GM12878 (cell line): ENCODE results near the gene ENG. TPM values are rescaled to one million over a fixed set of nuclear protein-coding genes. Genes with fewer than 3 reads are reported as not detected.

Source experiments
- ATAC-seq: fragments of 200-7000 bp; cut with Tn5 transposase; 3 replicates; pipeline ENCODE4 v1.9.1; 2020; ENCODE audit warnings: mild to moderate bottlenecking, moderate library complexity
- BruUV-seq: library from RNA; stranded (reverse); fragments of 400-500 nt; replicated peaks from 2 replicates; lab custom pipeline; 2021; lab: Mats Ljungman, UMichigan
- CTCF ChIA-PET: fragments of 300-600 bp; sonication (Branson Sonifier 250); formaldehyde crosslinking; extraction: SDS; loops from one replicate; lab custom pipeline; 2021; ENCODE audit warnings: inconsistent platforms; lab: Yijun Ruan, JAX
- POLR2A ChIA-PET: fragments of 350-600 bp; formaldehyde crosslinking; extraction: SDS; loops from one replicate; lab custom pipeline; 2021; ENCODE audit warnings: inconsistent platforms; lab: Charles Lee
- RAD21 ChIA-PET: fragments of 300-600 bp; sonication (Branson Sonifier 250); formaldehyde crosslinking; loops from one replicate; lab custom pipeline; 2023; ENCODE audit warnings: antibody characterized with exemption; ENCODE audit not compliant: unreplicated experiment; lab: Charles Lee
- SMC1A ChIA-PET: fragments of 300-600 bp; sonication (Branson Sonifier 250); formaldehyde crosslinking; loops from one replicate; lab custom pipeline; 2023; ENCODE audit not compliant: unreplicated experiment, uncharacterized antibody; lab: Charles Lee
- DNase-seq: peaks from one replicate; pipeline ENCODE4 v3.0.0-alpha.2; 2011; ENCODE audit warnings: low read depth, low spot score
- FAIRE-seq: peaks from 3 replicates; lab custom pipeline; 2011; peaks lifted over from hg19 to GRCh38; lab: Jason Lieb, UNC
- H2AFZ ChIP-seq: 2 replicates; pipeline ENCODE4 v1.6.0; 2011; ENCODE audit warnings: low read depth, low read length, control low read depth; ENCODE audit not compliant: control insufficient read depth
- H3K27ac ChIP-seq: 2 replicates; pipeline ENCODE4 v1.5.1; 2011; ENCODE audit warnings: control low read depth; ENCODE audit not compliant: control insufficient read depth, insufficient read depth
- H3K27me3 ChIP-seq, 2 experiments: replicated peaks in 1 of 2; 2 replicates each; pipeline versions ENCODE4 v1.6.0 to v1.6.1; 2011; ENCODE audit warnings: low read length in 1 of 2; ENCODE audit not compliant: control insufficient read depth in 2 of 2, insufficient read depth in 2 of 2
- H3K36me3 ChIP-seq, 2 experiments: 2 replicates each; pipeline ENCODE4 v1.5.1; 2011; ENCODE audit warnings: low read length in 1 of 2; ENCODE audit not compliant: control insufficient read depth in 2 of 2, insufficient read depth in 2 of 2
- H3K4me1 ChIP-seq: 2 replicates; pipeline ENCODE4 v1.6.1; 2011; ENCODE audit warnings: mild to moderate bottlenecking, low read length, moderate library complexity, mixed read lengths; ENCODE audit not compliant: control insufficient read depth, insufficient read depth
- H3K4me2 ChIP-seq: 2 replicates; pipeline ENCODE4 v1.6.0; 2011; ENCODE audit warnings: control low read depth; ENCODE audit not compliant: control insufficient read depth, insufficient read depth
- H3K4me3 ChIP-seq: fragments of 200-600 bp; sonication (generic); 2 replicates; pipeline ENCODE4 v1.5.1; 2016
- H3K79me2 ChIP-seq: 2 replicates; pipeline ENCODE4 v1.6.0; 2011; ENCODE audit warnings: low read length; ENCODE audit not compliant: control insufficient read depth, insufficient read depth
- H3K9ac ChIP-seq: 2 replicates; pipeline ENCODE4 v1.8.0; 2011; ENCODE audit warnings: low read length, control low read depth, mixed read lengths; ENCODE audit not compliant: control insufficient read depth, insufficient read depth
- H3K9me3 ChIP-seq: replicated peaks from 3 replicates; pipeline ENCODE4 v1.5.1; 2011; ENCODE audit warnings: mild to moderate bottlenecking, low read length; ENCODE audit not compliant: control insufficient read depth, insufficient read depth
- H4K20me1 ChIP-seq: 2 replicates; pipeline ENCODE4 v1.6.0; 2011; ENCODE audit not compliant: control insufficient read depth, insufficient read depth
- BCL11A ChIP-seq: IDR thresholded peaks from 2 replicates; pipeline ENCODE4 v1.6.1; 2011; ENCODE audit warnings: low read depth, low read length
- EGR1 ChIP-seq, 2 experiments: IDR thresholded peaks; 1 replicate in 1 of 2; 2 replicates in 1 of 2; pipeline ENCODE4 v1.6.1; 2011 to 2012; ENCODE audit warnings: low read depth in 2 of 2, low read length in 2 of 2, borderline replicate concordance in 1 of 2, mild to moderate bottlenecking in 1 of 2, moderate library complexity in 1 of 2
- GATAD2B ChIP-seq: fragments of 450-650 bp; conservative IDR thresholded peaks from 2 replicates; pipeline ENCODE4 v1.6.1; 2017; ENCODE audit warnings: low read depth, mild to moderate bottlenecking, moderate library complexity
- KAT2A ChIP-seq: conservative IDR thresholded peaks from 2 replicates; pipeline ENCODE4 v1.6.1; 2011; ENCODE audit warnings: low read depth, low read length; ENCODE audit not compliant: control insufficient read depth
- MEF2B ChIP-seq: fragments of 450-650 bp; IDR thresholded peaks from 2 replicates; pipeline ENCODE4 v1.6.1; 2018; ENCODE audit warnings: mild to moderate bottlenecking, moderate library complexity; ENCODE audit not compliant: partially characterized antibody, poor library complexity, severe bottlenecking
- NR2C1 ChIP-seq: fragments of 450-650 bp; IDR thresholded peaks from 2 replicates; pipeline ENCODE4 v1.6.1; 2017; ENCODE audit warnings: antibody characterized with exemption, mild to moderate bottlenecking, moderate library complexity
- RAD21 ChIP-seq: IDR thresholded peaks from 2 replicates; pipeline ENCODE4 v1.6.1; 2011; ENCODE audit warnings: mild to moderate bottlenecking, low read depth, low read length, moderate library complexity; ENCODE audit not compliant: insufficient read depth
- RFX5 ChIP-seq: IDR thresholded peaks from 2 replicates; pipeline ENCODE4 v1.6.1; 2011; ENCODE audit warnings: low read depth, low read length, improper control_type of control experiment
- SMARCA5 ChIP-seq: fragments of 450-650 bp; IDR thresholded peaks from 2 replicates; pipeline ENCODE4 v1.6.1; 2017; ENCODE audit warnings: mild to moderate bottlenecking
- SP1 ChIP-seq: IDR thresholded peaks from one replicate; pipeline ENCODE4 v1.6.1; 2011; ENCODE audit warnings: low read depth, low read length
- TBL1XR1 ChIP-seq: IDR thresholded peaks from 2 replicates; pipeline ENCODE4 v1.6.1; 2012; ENCODE audit warnings: low read depth, low read length, improper control_type of control experiment
- ZNF24 ChIP-seq: fragments of 450-650 bp; IDR thresholded peaks from 2 replicates; pipeline ENCODE4 v1.6.1; 2017; ENCODE audit warnings: antibody characterized with exemption, mild to moderate bottlenecking
- WGBS: methylation state at CpG from one replicate; pipeline ENCODE4 v1.1.6; 2016; ENCODE audit warnings: low lambda C conversion rate; ENCODE audit not compliant: insufficient replicate concordance, insufficient coverage; ENCODE audit errors: missing lambda C conversion rate; 5-methylcytosine and 5-hydroxymethylcytosine counted together
- in situ Hi-C: fragments of 300-500 bp; cut with MboI; formaldehyde crosslinking; loops from 9 replicates; pipeline ENCODE4 v1.14.3; 2018; ENCODE audit warnings: mixed read lengths
- intact Hi-C: fragments of 100-400 bp; cut with micrococcal nuclease; formaldehyde crosslinking; loops from one replicate; pipeline ENCODE4 v1.14.2; 2022; ENCODE audit not compliant: unreplicated experiment
- polyA plus RNA-seq, 11 experiments: library from polyadenylated mRNA; depleted of rRNA in 4 of 11; unstranded in 6 of 11; stranded (reverse) in 5 of 11; fragments of >200 nt; fragmentation: Nextera tagmentation in 4 of 11; fragmentation: Illumina TruSeq in 1 of 11; extraction: Ambion mirVana in 4 of 11; extraction: Trizol in 1 of 11; gene quantifications; 1 replicate in 1 of 11; 2 replicates in 10 of 11; pipeline versions ENCODE4 v1.2.1 to v1.2.3, GENCODE V29; 2011 to 2016; ENCODE audit warnings: inconsistent platforms in 2 of 11, missing spikeins in 2 of 11, low read depth in 1 of 11
- total RNA-seq, 4 experiments: library from RNA; depleted of rRNA in 3 of 4; stranded (reverse); fragments of >200 nt in 3 of 4; fragmentation: Illumina TruSeq in 1 of 4; extraction: Trizol in 1 of 4; gene quantifications; 2 replicates each; pipeline versions ENCODE4 v1.2.1 to v1.2.3, GENCODE V29; 2013 to 2021

The ENG gene
- total and polyA plus RNA-seq, 10 of the 15 experiments (the other 5 are each of a cell fraction or from before 2014, with no cell fraction given) = 0.14 to 10.1 (median 2.0) TPM

- WGBS = 4% methylated on average over 16 of the region's 17 CpGs
- ChIA-PET RAD21 (no interaction called here), CTCF (no interaction called here), POLR2A (no interaction called here), SMC1A (interaction anchor here (0.6 kb wide), 1 partner anchor 381 kb away, joined by 3 read pairs; no protein-coding TSS in a partner anchor)
- in situ Hi-C loops (no loop called here), intact Hi-C loops (no loop called here)
- Histone ChIP-seq H3K9ac (no peak overlapping the region), H3K79me2 (no peaks in the 10 kb centered on the region), H3K4me1 (no peaks in the 10 kb centered on the region; the same call in 1 of the 2 replicates), H3K36me3 (no peaks in the 10 kb centered on the region), H2AFZ (no peak overlapping the region), H3K4me3 (no peak overlapping the region), H3K27ac (no peak overlapping the region), H3K4me2 (no peak overlapping the region), H3K27me3 (no peaks in the 10 kb centered on the region; a peak in 1 of 4 replicates), H3K9me3 (no peaks in the 10 kb centered on the region), H4K20me1 (no peaks in the 10 kb centered on the region)
- DNase-seq (no peak), FAIRE-seq (no peak), ATAC-seq (no peak)
- BruUV-seq = no TSS peak
- TF ChIP-seq RFX5 (no peak), RAD21 (no peak), GATAD2B (no peak), SMARCA5 (no peak), BCL11A (no peak), MEF2B (no peak), TBL1XR1 (no peak), EGR1 (IDR thresholded peaks at IDR 0.05; ENCODE audit: borderline replicate concordance in 1 of 2, low read depth in 2 of 2, low read length in 2 of 2) (no peak), NR2C1 (no peak), ZNF24 (no peak), KAT2A (no peak), SP1 (no peak)
Measured at GRCh38 chr9:127835991-127836516, 18.4 kb downstream of the ENG start.
